CD4-positive, alpha-beta memory T cell (primary cell): ENCODE measurements around the gene CTTNBP2. TPM values are rescaled to one million over a fixed set of nuclear protein-coding genes. Genes with fewer than 3 reads are reported as not detected.

Experiments
- CTCF ChIA-PET: fragments of 350-600 bp; sonication (Branson Sonifier 250); formaldehyde crosslinking; loops from one replicate; lab custom pipeline; 2021; ENCODE audit warnings: inconsistent platforms; ENCODE audit not compliant: partially characterized antibody; lab: Charles Lee
- POLR2A ChIA-PET: fragments of 350-600 bp; sonication (Branson Sonifier 250); formaldehyde crosslinking; loops from one replicate; lab custom pipeline; 2021; ENCODE audit not compliant: partially characterized antibody; lab: Charles Lee
- DNase-seq, 5 donors: peaks; one replicate each; pipeline versions ENCODE4 v3.0.0 to v3.0.0-alpha.2; 2020 to 2022; ENCODE audit warnings: mixed read lengths in 1 of 5
- H3K27ac ChIP-seq: one replicate; pipeline ENCODE4 v1.7.0; 2013; ENCODE audit warnings: low read depth, low read length
- H3K27me3 ChIP-seq: 2 replicates; pipeline ENCODE4 v1.7.0; 2013; ENCODE audit warnings: mild to moderate bottlenecking, low read length, moderate library complexity; ENCODE audit not compliant: insufficient read depth
- H3K36me3 ChIP-seq: 2 replicates; pipeline ENCODE4 v1.7.0; 2013; ENCODE audit warnings: mild to moderate bottlenecking, low read length, moderate library complexity; ENCODE audit not compliant: insufficient read depth
- H3K4me1 ChIP-seq: 2 replicates; pipeline ENCODE4 v1.7.0; 2013; ENCODE audit warnings: mild to moderate bottlenecking, low read length, moderate library complexity; ENCODE audit not compliant: insufficient read depth
- H3K4me3 ChIP-seq, 2 donors: one replicate each; pipeline ENCODE4 v1.7.0; 2013; ENCODE audit warnings: low read length in 2 of 2, mild to moderate bottlenecking in 1 of 2
- H3K9me3 ChIP-seq, 2 donors: one replicate each; pipeline ENCODE4 v1.7.0; 2013; ENCODE audit warnings: low read length in 2 of 2, control low read depth in 1 of 2; ENCODE audit not compliant: control insufficient read depth in 1 of 2
- H3K27ac Mint-ChIP-seq, 7 donors: one replicate each; pipeline ENCODE4 v1.8.0; 2020 to 2021; ENCODE audit warnings: mixed read lengths in 7 of 7, mild to moderate bottlenecking in 6 of 7, inconsistent platforms in 3 of 7, moderate library complexity in 3 of 7
- H3K27me3 Mint-ChIP-seq, 2 donors: one replicate each; pipeline ENCODE4 v1.8.0; 2020 to 2021; ENCODE audit warnings: mixed read lengths in 2 of 2
- H3K36me3 Mint-ChIP-seq, 2 donors: one replicate each; pipeline ENCODE4 v1.8.0; 2020 to 2021; ENCODE audit warnings: mixed read lengths in 2 of 2, inconsistent platforms in 1 of 2, mild to moderate bottlenecking in 1 of 2
- H3K4me1 Mint-ChIP-seq, 4 donors: one replicate each; pipeline ENCODE4 v1.8.0; 2020 to 2021; ENCODE audit warnings: mixed read lengths in 4 of 4, mild to moderate bottlenecking in 1 of 4
- H3K4me3 Mint-ChIP-seq, 8 donors: one replicate each; pipeline ENCODE4 v1.8.0; 2020 to 2021; ENCODE audit warnings: mixed read lengths in 8 of 8, mild to moderate bottlenecking in 7 of 8, moderate library complexity in 6 of 8, inconsistent platforms in 3 of 8
- H3K9me3 Mint-ChIP-seq, 8 donors: one replicate each; pipeline ENCODE4 v1.8.0; 2020 to 2021; ENCODE audit warnings: mixed read lengths in 8 of 8, mild to moderate bottlenecking in 5 of 8, inconsistent platforms in 3 of 8, moderate library complexity in 1 of 8
- intact Hi-C: fragments of 100-400 bp; cut with micrococcal nuclease; formaldehyde crosslinking; loops from one replicate; pipeline ENCODE4 v1.15.1; 2023
- polyA plus RNA-seq, 2 donors: library from polyadenylated mRNA; unstranded; fragments of 300-500 nt; fragmentation: Illumina TruSeq; gene quantifications; one replicate each; pipeline ENCODE4 v1.2.3, GENCODE V29; 2021
- total RNA-seq, 2 experiments: library from RNA; stranded (reverse); gene quantifications; one replicate each; pipeline ENCODE4 v1.2.3, GENCODE V29; 2021

The CTTNBP2 gene
- total and polyA plus RNA-seq, 4 experiments from 2014 or later: not detected

- no peak overlapping the region for H3K4me3 Mint-ChIP-seq
- POLR2A ChIA-PET: no interaction called here
- H3K4me1 Mint-ChIP-seq: no peaks in the 10 kb centered on the region
- no peak overlapping the region for H3K27ac Mint-ChIP-seq
- Histone ChIP-seq H3K27me3 (no peaks in the 10 kb centered on the region), H3K27ac (no peak overlapping the region), H3K4me3 (no peak overlapping the region), H3K4me1 (no peaks in the 10 kb centered on the region), H3K36me3 (no peaks in the 10 kb centered on the region), H3K9me3 (no peaks in the 10 kb centered on the region)
- no peaks in the 10 kb centered on the region for H3K36me3 Mint-ChIP-seq
- intact Hi-C loops: no loop called here
- CTCF ChIA-PET: no interaction called here
- H3K9me3 Mint-ChIP-seq: peaks cover 0 to 5% (median 0%) of the 10 kb centered on the region in 8 donors
- H3K27me3 Mint-ChIP-seq: peaks cover 0 to 1% of the 10 kb centered on the region in 2 donors
- no peak for DNase-seq
Observed at GRCh38 chr7:117800841-117801240, 72.4 kb downstream of the CTTNBP2 start.

DNA sequence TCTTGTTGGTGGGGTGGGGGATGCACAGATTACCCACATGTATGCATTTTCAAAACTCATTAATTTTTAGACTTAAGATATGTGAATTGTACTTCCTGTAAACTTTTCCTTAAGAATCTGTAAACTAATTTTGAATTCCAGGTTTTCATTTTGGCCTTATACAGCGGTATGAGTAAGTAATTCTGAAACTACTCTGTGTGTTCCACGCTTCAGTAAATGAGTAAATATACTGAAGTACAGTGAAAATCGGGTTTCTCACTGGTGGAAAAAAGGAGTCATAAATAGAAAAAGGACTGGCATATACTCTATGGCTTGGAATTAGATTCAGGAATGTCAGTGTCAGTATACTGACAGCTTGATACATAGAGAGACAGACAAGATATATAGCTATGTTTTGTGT lies 72.8 kb downstream of the CTTNBP2 start:
- H3K4me3 ChIP-seq: no peak overlapping the region
- no peaks in the 10 kb centered on the region for H3K36me3 Mint-ChIP-seq
- H3K4me3 Mint-ChIP-seq: no peak overlapping the region
- H3K27me3 ChIP-seq: no peaks in the 10 kb centered on the region
- no peak overlapping the region for H3K27ac ChIP-seq
- H3K4me1 Mint-ChIP-seq: no peaks in the 10 kb centered on the region
- intact Hi-C loops: no loop called here
- no peaks in the 10 kb centered on the region for H3K36me3 ChIP-seq
- ChIA-PET POLR2A (no interaction called here), CTCF (no interaction called here)
- no peak overlapping the region for H3K27ac Mint-ChIP-seq
- DNase-seq: no peak
- no peaks in the 10 kb centered on the region for H3K4me1 ChIP-seq
- no peaks in the 10 kb centered on the region for H3K9me3 ChIP-seq
- peaks cover 0 to 5% (median 0%) of the 10 kb centered on the region in 8 donors for H3K9me3 Mint-ChIP-seq
- H3K27me3 Mint-ChIP-seq: peaks cover 0 to 1% of the 10 kb centered on the region in 2 donors

GRCh38 chr7:117796889-117797288 lies 76.4 kb downstream of the CTTNBP2 start:
- peaks cover 0 to 1% of the 10 kb centered on the region in 2 donors for H3K27me3 Mint-ChIP-seq
- Histone ChIP-seq H3K27ac (no peak overlapping the region), H3K27me3 (no peaks in the 10 kb centered on the region), H3K9me3 (no peaks in the 10 kb centered on the region), H3K4me3 (no peak overlapping the region), H3K36me3 (no peaks in the 10 kb centered on the region), H3K4me1 (no peaks in the 10 kb centered on the region)
- DNase-seq: no peak
- no peaks in the 10 kb centered on the region for H3K36me3 Mint-ChIP-seq
- POLR2A ChIA-PET: no interaction called here
- H3K27ac Mint-ChIP-seq: no peak overlapping the region
- no peak overlapping the region for H3K4me3 Mint-ChIP-seq
- intact Hi-C loops: no loop called here
- peaks cover 0 to 2% (median 0%) of the 10 kb centered on the region in 8 donors for H3K9me3 Mint-ChIP-seq
- CTCF ChIA-PET: no interaction called here
- peaks cover 0 to 5% (median 1%) of the 10 kb centered on the region in 4 donors for H3K4me1 Mint-ChIP-seq

DNA sequence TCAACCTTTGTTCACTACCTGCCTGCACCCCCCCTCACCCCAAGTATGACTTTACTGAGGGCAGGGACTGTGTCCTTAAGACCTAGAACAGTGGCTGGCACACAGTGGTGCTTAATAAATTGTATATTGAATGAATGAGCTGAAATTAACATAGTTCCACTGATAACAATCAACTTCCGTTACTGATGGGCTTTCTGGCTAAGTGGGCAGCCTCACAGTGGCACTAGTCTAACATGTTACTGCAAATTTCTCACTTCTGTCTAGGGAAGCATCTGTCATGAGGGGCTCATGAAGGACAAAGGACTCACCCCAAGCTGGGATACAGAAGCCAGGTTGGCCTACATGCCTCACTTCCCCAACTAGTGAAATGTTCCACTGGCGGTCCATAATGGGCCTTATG lies 79.3 kb downstream of the CTTNBP2 start:
- H3K27ac ChIP-seq: no peak overlapping the region

GRCh38 chr7:117793521-117793920 lies 79.7 kb downstream of the CTTNBP2 start:
- ChIA-PET CTCF (no interaction called here), POLR2A (no interaction called here)
- Mint-ChIP-seq H3K36me3 (no peaks in the 10 kb centered on the region), H3K27me3 (peaks cover 0 to 1% of the 10 kb centered on the region in 2 donors), H3K9me3 (peaks cover 0 to 2% (median 0%) of the 10 kb centered on the region in 8 donors), H3K4me1 (peaks cover 0 to 6% (median 2%) of the 10 kb centered on the region in 4 donors), H3K27ac (no peak overlapping the region), H3K4me3 (no peak overlapping the region)
- H3K27me3 ChIP-seq: no peaks in the 10 kb centered on the region
- H3K27ac ChIP-seq: no peak overlapping the region
- DNase-seq: no peak
- H3K9me3 ChIP-seq: no peaks in the 10 kb centered on the region
- no peak overlapping the region for H3K4me3 ChIP-seq
- no peaks in the 10 kb centered on the region for H3K36me3 ChIP-seq
- intact Hi-C loops: no loop called here
- H3K4me1 ChIP-seq: no peaks in the 10 kb centered on the region

More for the DNA sequence above, 79.3 kb downstream of the CTTNBP2 start:
- H3K27me3 Mint-ChIP-seq: peaks cover 0 to 1% of the 10 kb centered on the region in 2 donors
- no peaks in the 10 kb centered on the region for H3K4me1 ChIP-seq
- peaks cover 0 to 2% (median 0%) of the 10 kb centered on the region in 8 donors for H3K9me3 Mint-ChIP-seq
- intact Hi-C loops: no loop called here
- no peak for DNase-seq
- H3K36me3 Mint-ChIP-seq: no peaks in the 10 kb centered on the region
- H3K9me3 ChIP-seq: no peaks in the 10 kb centered on the region
- H3K36me3 ChIP-seq: no peaks in the 10 kb centered on the region
- CTCF ChIA-PET: no interaction called here
- H3K4me3 Mint-ChIP-seq: no peak overlapping the region
- no peak overlapping the region for H3K4me3 ChIP-seq
- peaks cover 0 to 6% (median 2%) of the 10 kb centered on the region in 4 donors for H3K4me1 Mint-ChIP-seq
- H3K27me3 ChIP-seq: no peaks in the 10 kb centered on the region
- POLR2A ChIA-PET: no interaction called here
- H3K27ac Mint-ChIP-seq: no peak overlapping the region

GRCh38 chr7:117791877-117792780 lies 81.1 kb downstream of the CTTNBP2 start:
- H3K4me1 Mint-ChIP-seq: peaks cover 0 to 6% (median 2%) of the 10 kb centered on the region in 4 donors
- H3K9me3 Mint-ChIP-seq: no peaks in the 10 kb centered on the region
- no peak overlapping the region for H3K27ac Mint-ChIP-seq
- ChIA-PET CTCF (no interaction called here), POLR2A (no interaction called here)
- H3K27ac ChIP-seq: no peak overlapping the region
- H3K27me3 Mint-ChIP-seq: peaks cover 0 to 1% of the 10 kb centered on the region in 2 donors
- H3K4me3 ChIP-seq: no peak overlapping the region
- no peaks in the 10 kb centered on the region for H3K36me3 ChIP-seq
- no peaks in the 10 kb centered on the region for H3K9me3 ChIP-seq
- H3K36me3 Mint-ChIP-seq: no peaks in the 10 kb centered on the region
- intact Hi-C loops: no loop called here
- H3K27me3 ChIP-seq: no peaks in the 10 kb centered on the region
- H3K4me3 Mint-ChIP-seq: peak overlapping the region in 2 of 8 donors; percentile 42 to 52
- DNase-seq: no peak
- H3K4me1 ChIP-seq: no peaks in the 10 kb centered on the region

- no peak overlapping the region for H3K4me3 ChIP-seq
- Mint-ChIP-seq H3K27ac (no peak overlapping the region), H3K4me1 (peaks cover 0 to 6% (median 2%) of the 10 kb centered on the region in 4 donors), H3K36me3 (no peaks in the 10 kb centered on the region), H3K4me3 (no peak overlapping the region), H3K9me3 (peaks cover 0 to 3% (median 0%) of the 10 kb centered on the region in 8 donors), H3K27me3 (no peaks in the 10 kb centered on the region)
- DNase-seq: no peak
- POLR2A ChIA-PET: no interaction called here
- H3K27ac ChIP-seq: no peak overlapping the region
- no peaks in the 10 kb centered on the region for H3K27me3 ChIP-seq
- intact Hi-C loops: no loop called here
- no peaks in the 10 kb centered on the region for H3K9me3 ChIP-seq
- H3K36me3 ChIP-seq: no peaks in the 10 kb centered on the region
- no peaks in the 10 kb centered on the region for H3K4me1 ChIP-seq
- CTCF ChIA-PET: no interaction called here
Observed at GRCh38 chr7:117790731-117791130, 82.5 kb downstream of the CTTNBP2 start.
